KOPT-K1 (cell line): ENCODE measurements around the gene JMJD7.
"Not testable (repeated sequence)": the region's sequence is repeated elsewhere in the genome, so short reads cannot be mapped to it uniquely, and the experiment has no call there.

Experiments used
- H3K27ac ChIP-seq: fragments of 200-600 bp; sonication (generic); 2 replicates; pipeline ENCODE4 v1.5.1; 2016; ENCODE audit warnings: antibody characterized with exemption, mild to moderate bottlenecking, low read depth, low read length; ENCODE audit not compliant: poor library complexity, severe bottlenecking
- H3K36me3 ChIP-seq: fragments of 200-600 bp; sonication (generic); 2 replicates; pipeline ENCODE4 v1.5.1; 2017; ENCODE audit warnings: antibody characterized with exemption, mild to moderate bottlenecking, low read length, moderate library complexity; ENCODE audit not compliant: insufficient read depth
- H3K9me3 ChIP-seq: fragments of 200-600 bp; sonication (generic); 2 replicates; pipeline ENCODE4 v1.5.1; 2017; ENCODE audit warnings: antibody characterized with exemption, low read length, mild to moderate bottlenecking; ENCODE audit not compliant: insufficient read depth, poor library complexity, severe bottlenecking

JMJD7 gene

DNA sequence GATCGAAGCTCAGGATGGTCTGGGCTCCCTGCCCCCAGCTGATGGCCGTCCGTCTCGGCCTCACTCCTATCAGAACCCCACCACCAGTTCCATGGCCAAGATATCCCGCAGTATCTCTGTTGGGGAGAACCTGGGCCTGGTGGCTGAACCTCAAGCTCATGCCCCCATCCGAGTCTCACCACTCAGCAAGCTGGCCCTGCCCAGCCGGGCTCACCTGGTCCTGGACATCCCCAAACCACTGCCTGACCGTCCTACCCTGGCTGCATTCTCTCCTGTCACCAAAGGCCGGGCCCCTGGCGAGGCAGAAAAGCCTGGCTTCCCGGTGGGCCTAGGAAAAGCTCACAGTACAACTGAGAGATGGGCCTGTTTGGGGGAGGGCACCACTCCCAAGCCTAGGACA lies 4.4 kb upstream of the JMJD7 start:
- no peak overlapping the region for H3K27ac ChIP-seq
- peaks cover 51% of the 10 kb centered on the region; the same call in 1 of the 2 replicates for H3K36me3 ChIP-seq
- H3K9me3 ChIP-seq, result no peaks in the 10 kb centered on the region

DNA sequence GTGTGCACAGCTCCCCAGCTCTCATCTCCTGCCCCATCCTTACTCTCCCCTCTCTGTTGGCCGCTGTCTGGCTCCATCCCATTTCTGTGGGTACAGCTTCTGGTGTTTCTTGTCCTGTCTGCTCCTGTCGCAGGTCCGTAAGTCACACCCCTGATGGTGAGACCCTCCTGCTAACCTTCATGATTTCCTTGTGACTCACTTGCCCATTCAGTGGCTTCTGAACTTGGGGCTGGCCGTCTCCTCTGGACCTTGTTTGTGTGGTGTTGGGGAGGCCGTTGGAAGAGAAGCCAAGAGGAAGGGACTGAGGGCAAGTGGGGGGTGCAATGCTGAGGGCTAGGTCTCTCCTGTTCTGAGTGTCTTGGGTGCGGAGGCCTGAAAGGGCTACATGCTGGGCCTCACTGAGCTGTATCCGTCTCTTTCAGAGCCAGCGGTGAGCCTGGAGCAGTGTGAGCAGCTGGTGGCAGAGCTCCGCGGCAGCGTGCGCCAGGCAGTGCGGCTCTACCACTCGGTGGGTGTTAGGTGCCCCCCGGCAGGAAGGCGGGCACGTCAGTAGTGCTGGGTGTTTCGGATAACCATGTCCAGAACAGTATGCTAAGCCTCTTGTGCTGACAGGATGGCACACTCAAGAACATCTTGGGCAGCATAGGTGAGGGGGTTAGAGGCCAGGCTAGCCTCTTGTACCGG lies 3.7 kb upstream of the JMJD7 start:
- Histone ChIP-seq H3K36me3 (peaks cover 44% of the 10 kb centered on the region; the same call in 1 of the 2 replicates), H3K27ac (no peak overlapping the region), H3K9me3 (no peaks in the 10 kb centered on the region)

DNA sequence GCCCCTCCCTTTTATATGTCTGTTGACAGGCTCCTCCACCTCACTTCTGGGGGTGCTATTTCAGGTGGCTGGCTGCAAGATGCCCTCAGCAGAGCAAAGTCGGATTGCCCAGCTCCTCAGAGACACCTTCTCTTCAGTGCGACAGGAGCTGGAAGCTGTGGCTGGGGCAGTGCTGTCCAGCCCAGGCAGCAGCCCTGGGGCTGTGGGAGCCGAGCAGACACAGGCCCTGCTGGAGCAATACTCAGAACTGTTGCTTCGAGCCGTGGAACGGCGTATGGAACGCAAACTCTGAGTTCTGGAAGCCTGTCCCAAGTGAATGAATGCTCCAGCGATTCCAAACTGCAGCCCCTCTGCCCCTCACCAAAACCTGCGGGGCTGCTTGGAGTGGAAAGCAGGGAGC lies 2.7 kb upstream of the JMJD7 start:
- H3K27ac ChIP-seq, result no peak overlapping the region
- peaks cover 35% of the 10 kb centered on the region; the same call in 1 of the 2 replicates for H3K36me3 ChIP-seq
- H3K9me3 ChIP-seq, result no peaks in the 10 kb centered on the region

DNA sequence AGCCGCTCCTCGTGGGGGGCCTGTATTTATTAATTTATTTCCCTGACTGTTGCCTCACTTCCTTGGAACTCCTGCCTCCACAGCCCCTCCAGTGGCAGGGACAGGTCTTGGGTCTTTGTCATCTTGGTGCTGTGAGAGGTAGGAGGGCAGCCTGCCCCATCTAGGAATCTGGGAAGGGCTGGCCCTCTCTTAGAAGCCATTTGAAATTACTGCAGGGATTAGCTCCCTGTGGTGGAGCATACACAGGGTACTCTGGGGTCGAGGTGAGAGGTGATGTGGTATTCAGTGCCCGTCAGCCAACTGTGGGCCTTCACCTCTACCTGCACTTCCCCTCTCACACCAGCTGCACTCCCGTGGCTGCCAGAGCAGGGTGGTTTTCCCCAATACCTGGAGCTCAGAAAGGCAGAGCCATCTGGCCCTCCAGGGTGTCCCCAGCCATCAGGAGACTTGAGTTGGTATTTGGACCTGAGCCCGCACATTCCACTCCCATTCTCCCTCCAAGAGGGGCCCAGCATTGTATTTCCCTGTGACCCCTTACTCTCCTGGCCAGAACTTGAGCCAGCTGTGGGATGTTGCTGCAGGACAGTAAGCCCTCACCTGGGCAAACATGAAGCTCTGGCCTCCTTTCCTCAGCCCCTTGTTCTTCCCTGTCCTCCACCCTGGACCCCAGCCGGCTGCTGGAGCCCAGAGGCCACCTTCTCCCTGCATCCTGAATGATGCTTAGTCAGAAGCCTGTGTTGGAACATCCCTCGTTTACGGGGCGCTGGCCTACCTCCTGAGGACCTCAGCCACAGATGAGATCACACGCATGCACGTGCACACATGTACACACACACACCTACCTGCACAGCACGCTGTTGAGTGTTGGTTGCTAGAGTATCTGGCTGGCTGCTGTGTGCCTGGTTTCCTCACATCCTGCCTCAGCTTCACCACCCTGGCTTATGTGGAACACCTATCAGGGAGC lies 2.0 kb upstream of the JMJD7 start:
- Histone ChIP-seq H3K27ac (no peak overlapping the region), H3K36me3 (peaks cover 34% of the 10 kb centered on the region; the same call in 1 of the 2 replicates), H3K9me3 (no peaks in the 10 kb centered on the region)

DNA sequence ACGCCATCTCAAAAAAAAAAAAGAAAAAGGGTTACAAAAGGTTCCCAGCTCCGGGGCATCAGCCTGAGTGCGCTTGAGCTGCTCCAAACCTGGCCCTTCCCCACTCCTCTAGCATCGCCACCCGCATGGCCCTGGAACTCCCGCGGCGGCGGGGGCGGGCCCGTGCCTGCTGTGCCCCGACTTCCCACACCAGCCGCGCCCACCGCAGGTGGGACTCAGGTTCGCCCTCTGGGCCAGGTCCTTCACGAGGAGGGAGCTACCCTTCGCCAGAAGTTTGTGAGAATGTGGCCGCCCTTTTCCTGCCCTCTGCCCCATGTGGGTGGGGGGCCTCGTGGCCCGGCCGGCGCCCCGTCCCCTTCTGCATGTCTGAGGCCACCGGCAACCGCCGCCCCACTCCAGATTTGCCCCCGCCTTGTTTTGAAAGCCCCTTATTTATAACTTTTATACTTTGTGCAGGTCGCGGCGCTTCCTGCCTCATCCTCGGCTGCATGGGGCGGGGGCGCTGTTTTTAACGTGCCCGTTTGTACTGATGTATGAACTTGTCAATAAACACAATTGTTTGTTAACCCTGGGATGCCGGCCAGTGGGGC lies 507 bp upstream of the JMJD7 start:
- Histone ChIP-seq H3K36me3 (peaks cover 23% of the 10 kb centered on the region; the same call in 1 of the 2 replicates), H3K27ac (peak overlapping the region; percentile 14), H3K9me3 (no peaks in the 10 kb centered on the region)

DNA sequence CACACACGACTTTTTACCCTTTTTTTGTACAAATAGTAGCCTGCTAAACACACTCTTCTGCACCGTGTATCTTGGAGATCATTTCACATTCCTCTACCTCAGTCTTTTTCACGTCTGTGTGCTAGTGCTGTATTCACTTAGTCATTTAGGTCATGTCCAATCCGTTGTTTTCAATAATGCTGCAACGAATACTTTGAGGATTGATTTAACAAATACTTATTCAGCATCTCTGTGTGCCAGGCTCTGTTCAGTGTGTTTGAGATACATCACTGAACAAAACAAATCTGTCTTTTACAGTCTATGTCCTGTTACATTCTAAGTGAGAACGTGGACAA lies 882 bp downstream of the JMJD7 start:
- Histone ChIP-seq H3K27ac (peak overlapping the region; percentile 54), H3K9me3 (no peaks in the 10 kb centered on the region)

DNA sequence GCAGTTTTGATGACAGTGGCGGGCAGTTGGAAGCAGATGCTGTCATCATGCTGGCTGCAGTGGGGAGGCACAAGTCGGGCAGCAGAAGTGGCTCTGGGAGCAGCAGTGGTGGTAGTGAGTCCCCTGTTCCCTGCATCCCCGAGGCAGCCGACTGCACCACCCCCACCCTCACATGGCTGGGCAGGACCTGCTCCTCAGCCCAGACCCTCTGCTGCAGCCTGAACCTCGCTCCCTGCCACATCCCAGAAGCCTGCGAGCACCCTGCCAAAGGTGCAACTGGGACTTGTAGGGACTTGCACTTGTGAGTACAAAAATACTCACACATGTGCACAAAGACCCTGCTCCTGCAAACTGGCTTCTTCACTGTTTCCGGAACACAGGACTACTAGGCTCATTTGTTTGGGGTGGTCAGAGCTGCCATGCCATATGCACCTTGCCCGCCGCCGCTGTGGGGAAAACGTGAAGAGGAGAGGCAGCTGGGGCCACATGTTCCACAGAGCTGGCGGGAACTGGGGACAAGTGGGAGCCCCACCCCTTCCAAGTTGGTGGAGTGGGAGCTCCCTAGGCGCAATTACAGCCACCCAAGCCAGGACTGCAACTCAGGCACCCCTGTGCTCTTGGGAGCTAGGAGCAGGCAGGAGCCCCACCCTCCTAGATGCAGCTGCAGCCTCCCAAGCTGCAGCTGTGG lies 2.2 kb downstream of the JMJD7 start:
- Histone ChIP-seq H3K36me3 (peaks cover under 1% of the 10 kb centered on the region; the same call in 1 of the 2 replicates), H3K27ac (no peak overlapping the region), H3K9me3 (no peaks in the 10 kb centered on the region)

More for the DNA sequence above, 882 bp downstream of the JMJD7 start:
- peaks cover 9% of the 10 kb centered on the region; the same call in 1 of the 2 replicates for H3K36me3 ChIP-seq

DNA sequence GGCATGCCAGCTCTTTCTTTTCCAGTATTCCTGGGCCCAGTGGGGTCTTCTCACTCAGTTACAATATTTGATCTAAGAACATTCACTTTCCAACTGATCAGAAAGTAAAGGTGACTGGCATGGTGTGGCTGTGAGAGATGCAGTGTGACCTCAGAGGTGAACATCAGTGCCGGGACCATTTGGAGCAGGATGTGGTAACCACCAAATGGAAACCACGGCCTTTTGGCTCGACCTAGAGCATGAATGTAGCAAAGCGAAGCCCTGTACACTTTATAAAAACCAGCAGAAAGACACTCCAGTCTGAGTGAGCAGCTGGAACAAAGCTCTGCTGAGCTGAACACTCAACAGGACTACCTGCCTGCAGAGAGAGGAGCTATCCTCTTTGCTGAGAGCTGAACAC lies 3.4 kb downstream of the JMJD7 start:
- H3K9me3 ChIP-seq, H3K36me3 ChIP-seq, H3K27ac ChIP-seq: not testable (repeated sequence)

DNA sequence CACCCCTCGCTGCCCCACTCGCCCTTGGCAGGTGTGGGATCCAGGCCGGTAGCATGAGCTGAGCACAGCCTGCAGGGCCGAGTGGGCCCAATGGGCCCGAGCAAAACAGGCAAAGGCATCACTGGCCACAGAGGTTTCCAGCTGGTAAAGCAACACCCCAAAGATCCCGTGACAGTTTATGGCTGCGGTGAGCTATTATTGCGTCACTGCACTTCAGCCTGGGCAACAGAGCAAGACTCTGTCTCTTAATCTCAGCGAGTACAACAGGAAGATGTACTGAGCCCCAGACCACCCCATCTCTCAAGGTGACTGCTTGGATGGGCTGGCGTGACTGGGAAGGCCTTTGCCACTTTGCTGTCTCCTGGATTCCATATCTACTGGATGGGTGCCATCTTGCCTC lies 4.3 kb downstream of the JMJD7 start:
- H3K27ac ChIP-seq, result no peak overlapping the region
- no peaks in the 10 kb centered on the region for H3K9me3 ChIP-seq

DNA sequence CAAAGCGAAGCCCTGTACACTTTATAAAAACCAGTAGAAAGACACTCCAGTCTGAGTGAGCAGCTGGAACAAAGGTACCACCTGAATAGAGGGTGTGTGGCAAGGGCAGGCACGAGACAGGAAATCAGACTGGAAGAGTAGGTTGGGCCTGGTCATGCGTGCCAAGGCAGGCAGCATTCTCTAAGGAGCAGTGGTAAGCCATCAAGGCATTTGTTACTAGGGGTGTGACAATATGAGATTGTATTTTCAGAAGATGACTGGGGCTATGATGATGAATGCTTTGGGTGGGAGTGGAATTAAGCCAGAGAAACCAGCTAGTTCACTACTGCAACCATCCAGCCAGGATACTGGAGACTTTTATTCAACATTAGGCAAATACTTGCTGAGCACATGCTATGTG lies 5.0 kb downstream of the JMJD7 start:
- Histone ChIP-seq H3K36me3 (no peaks in the 10 kb centered on the region), H3K27ac (no peak overlapping the region), H3K9me3 (no peaks in the 10 kb centered on the region)

More for the DNA sequence above, 4.3 kb downstream of the JMJD7 start:
- no peaks in the 10 kb centered on the region for H3K36me3 ChIP-seq

DNA sequence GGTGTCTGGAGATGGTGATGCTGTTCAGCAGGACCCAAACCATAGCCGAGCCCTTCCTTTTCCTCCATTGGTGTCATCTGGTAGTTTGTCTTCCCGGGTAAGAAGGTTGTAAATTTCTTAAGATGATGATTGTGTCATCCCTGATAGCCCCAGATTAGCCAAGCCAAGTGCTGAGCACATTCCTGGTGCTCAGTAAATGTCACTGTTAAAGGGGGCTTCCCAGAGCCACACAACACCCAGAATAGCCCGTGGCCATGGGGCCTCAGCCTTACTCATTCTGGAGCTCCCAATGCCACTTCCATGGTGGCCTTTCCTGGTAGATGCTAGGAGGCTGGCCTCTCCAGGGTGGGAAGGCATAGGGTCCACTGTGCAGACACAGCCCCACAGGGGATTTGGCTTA lies 6.2 kb downstream of the JMJD7 start:
- no peaks in the 10 kb centered on the region for H3K9me3 ChIP-seq
- no peaks in the 10 kb centered on the region for H3K36me3 ChIP-seq
- no peak overlapping the region for H3K27ac ChIP-seq

DNA sequence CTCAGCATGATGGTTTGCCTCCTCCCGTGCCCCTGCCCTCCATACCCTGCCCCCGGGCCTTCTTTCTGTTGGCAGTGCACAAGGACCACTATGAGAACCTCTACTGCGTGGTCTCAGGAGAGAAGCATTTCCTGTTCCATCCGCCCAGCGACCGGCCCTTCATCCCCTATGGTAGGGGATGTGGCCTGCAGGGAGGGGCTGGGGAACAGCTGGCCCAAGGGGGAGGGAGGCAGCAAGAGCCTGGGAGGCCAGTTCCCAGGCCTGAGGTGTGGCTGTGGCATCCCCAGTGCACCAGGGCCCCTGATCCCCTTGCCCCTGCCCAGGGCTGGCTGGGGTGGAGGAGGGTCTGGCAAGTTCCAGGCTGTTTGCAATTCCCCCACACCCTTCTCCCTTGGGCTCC lies 8.2 kb downstream of the JMJD7 start:
- Histone ChIP-seq H3K9me3 (no peaks in the 10 kb centered on the region), H3K36me3 (no peaks in the 10 kb centered on the region), H3K27ac (no peak overlapping the region)

DNA sequence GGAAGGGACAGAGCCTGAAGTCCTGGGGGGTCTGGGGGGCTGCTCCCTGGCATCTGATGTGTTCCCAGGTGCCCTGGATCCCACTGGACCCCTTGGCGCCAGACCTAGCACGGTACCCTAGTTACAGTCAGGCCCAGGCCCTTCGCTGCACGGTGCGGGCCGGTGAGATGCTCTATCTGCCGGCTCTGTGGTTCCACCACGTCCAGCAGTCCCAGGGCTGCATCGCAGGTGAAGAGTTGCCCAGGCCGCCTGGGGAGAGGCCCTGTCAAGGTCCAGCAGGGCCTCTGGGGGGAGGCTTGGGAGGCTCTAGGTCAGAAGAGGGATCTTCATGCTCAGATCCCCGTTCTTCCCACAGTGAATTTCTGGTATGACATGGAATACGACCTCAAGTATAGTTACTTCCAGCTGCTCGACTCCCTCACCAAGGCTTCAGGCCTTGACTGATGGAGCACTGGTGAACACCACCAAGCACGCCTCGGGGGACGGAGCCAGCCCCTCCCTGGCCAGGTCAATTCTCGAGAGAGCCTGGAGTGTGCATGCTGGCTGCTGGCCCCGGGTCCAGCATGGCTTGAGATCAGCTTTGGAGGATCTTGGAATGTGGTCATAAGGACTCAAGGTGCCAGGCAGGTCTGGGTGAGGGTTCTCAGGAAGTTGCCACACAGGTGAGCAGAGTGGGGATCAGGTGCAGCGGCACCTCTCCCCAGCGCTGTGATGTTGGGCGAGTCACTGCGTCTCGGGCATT lies 9.0 kb downstream of the JMJD7 start:
- H3K27ac ChIP-seq, result no peak overlapping the region
- no peaks in the 10 kb centered on the region for H3K9me3 ChIP-seq
- no peaks in the 10 kb centered on the region for H3K36me3 ChIP-seq

DNA sequence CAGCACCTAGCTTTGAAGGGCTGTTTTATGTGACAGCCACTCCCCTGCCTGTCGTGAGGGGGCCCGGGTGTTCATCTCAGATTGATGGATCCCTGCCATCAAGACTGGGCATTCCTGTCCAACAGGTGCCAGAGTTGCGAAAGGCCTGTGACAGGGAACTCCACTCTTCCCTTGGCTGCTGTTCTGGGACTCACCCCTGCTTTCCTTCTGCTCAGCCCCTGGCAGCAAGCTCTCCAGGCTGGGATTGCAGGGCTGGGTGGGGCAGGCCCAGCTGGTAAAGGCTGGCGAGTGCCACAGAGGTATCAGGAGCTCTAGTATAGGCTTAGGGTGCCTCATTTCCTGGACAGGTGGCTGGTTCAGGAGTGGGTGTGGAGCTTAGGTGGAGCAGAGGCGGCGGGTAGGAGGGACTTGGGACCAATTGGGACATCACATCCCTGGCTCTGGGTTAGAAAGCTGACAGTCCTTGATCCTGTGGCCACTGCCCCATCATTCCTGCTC lies 10.6 kb downstream of the JMJD7 start, which contains the start of gene PLA2G4B:
PLA2G4B (plus strand) TSS at position 448 of the 498 bp plus-strand sequence. CDS start 67 bp downstream, outside the sequence.
- Histone ChIP-seq H3K27ac (no peak within 1 kb of the TSS), H3K9me3 (no peaks in the 10 kb centered on the region)

More for the DNA sequence above, 10.6 kb downstream of the JMJD7 start, which contains the start of gene PLA2G4B:
- H3K36me3 ChIP-seq, result no peaks in the 10 kb centered on the region
